HL-60 (cell line): ENCODE measurements around the gene SENP8.

ENCODE experiments used
- DNase-seq, 2 experiments: peaks; one replicate each; pipeline ENCODE4 v3.0.0-alpha.2; 2010 to 2020; ENCODE audit warnings: low read depth in 1 of 2, low spot score in 1 of 2
- H3K27ac ChIP-seq: fragments of 250-450 bp; sonication (Bioruptor Pico); replicated peaks from 2 replicates; pipeline ENCODE4 v1.5.1; 2020; ENCODE audit warnings: mild to moderate bottlenecking, moderate library complexity
- H3K27me3 ChIP-seq: fragments of 250-450 bp; sonication (Bioruptor Pico); 2 replicates; pipeline ENCODE4 v1.5.1; 2021; ENCODE audit warnings: mild to moderate bottlenecking, moderate library complexity; ENCODE audit not compliant: insufficient read depth, poor library complexity, severe bottlenecking
- H3K4me3 ChIP-seq: replicated peaks from 2 replicates; pipeline ENCODE4 v1.5.1; 2011; ENCODE audit warnings: mild to moderate bottlenecking, control low read depth, low read length; ENCODE audit not compliant: insufficient read depth
- GABPA ChIP-seq: IDR thresholded peaks from 2 replicates; pipeline ENCODE4 v1.6.1; 2012; ENCODE audit warnings: low read depth
- POLR2AphosphoS5 ChIP-seq: IDR thresholded peaks from 2 replicates; pipeline ENCODE4 v1.6.1; 2012; ENCODE audit warnings: low read depth
- REST ChIP-seq: IDR thresholded peaks from 2 replicates; pipeline ENCODE4 v1.6.1; 2012; ENCODE audit warnings: low read depth; ENCODE audit not compliant: insufficient replicate concordance
- SPI1 ChIP-seq: IDR thresholded peaks from 2 replicates; pipeline ENCODE4 v1.6.1; 2012; ENCODE audit warnings: low read depth, mild to moderate bottlenecking, borderline replicate concordance
- TF ChIP-seq, protein P1 (sequence below): IDR thresholded peaks from one replicate; pipeline ENCODE4 v1.5.1; 2011; ENCODE audit warnings: low read length, control low read depth, inconsistent platforms; ENCODE audit not compliant: insufficient read depth

SENP8 gene

GRCh38 chr15:72092006-72092405, 26.2 kb upstream of the SENP8 start:
- DNase-seq, result no peak
- no peak overlapping the region for H3K4me3 ChIP-seq

GRCh38 chr15:72092691-72093090, 25.5 kb upstream of the SENP8 start:
- Histone ChIP-seq H3K27ac (no peak overlapping the region), H3K4me3 (no peak overlapping the region), H3K27me3 (no peaks in the 10 kb centered on the region)
- no peak for DNase-seq
- TF ChIP-seq, protein P1, sequence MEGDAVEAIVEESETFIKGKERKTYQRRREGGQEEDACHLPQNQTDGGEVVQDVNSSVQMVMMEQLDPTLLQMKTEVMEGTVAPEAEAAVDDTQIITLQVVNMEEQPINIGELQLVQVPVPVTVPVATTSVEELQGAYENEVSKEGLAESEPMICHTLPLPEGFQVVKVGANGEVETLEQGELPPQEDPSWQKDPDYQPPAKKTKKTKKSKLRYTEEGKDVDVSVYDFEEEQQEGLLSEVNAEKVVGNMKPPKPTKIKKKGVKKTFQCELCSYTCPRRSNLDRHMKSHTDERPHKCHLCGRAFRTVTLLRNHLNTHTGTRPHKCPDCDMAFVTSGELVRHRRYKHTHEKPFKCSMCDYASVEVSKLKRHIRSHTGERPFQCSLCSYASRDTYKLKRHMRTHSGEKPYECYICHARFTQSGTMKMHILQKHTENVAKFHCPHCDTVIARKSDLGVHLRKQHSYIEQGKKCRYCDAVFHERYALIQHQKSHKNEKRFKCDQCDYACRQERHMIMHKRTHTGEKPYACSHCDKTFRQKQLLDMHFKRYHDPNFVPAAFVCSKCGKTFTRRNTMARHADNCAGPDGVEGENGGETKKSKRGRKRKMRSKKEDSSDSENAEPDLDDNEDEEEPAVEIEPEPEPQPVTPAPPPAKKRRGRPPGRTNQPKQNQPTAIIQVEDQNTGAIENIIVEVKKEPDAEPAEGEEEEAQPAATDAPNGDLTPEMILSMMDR, result no peak
- TF ChIP-seq REST (no peak), SPI1 (no peak), POLR2AphosphoS5 (no peak), GABPA (no peak)

More at GRCh38 chr15:72092006-72092405, 26.2 kb upstream of the SENP8 start:
- no peak overlapping the region for H3K27ac ChIP-seq
- no peaks in the 10 kb centered on the region for H3K27me3 ChIP-seq
- TF ChIP-seq GABPA, result no peak
- TF ChIP-seq, protein P1, result no peak
- TF ChIP-seq REST, result no peak
- TF ChIP-seq SPI1, result no peak
- TF ChIP-seq POLR2AphosphoS5, result no peak

- Histone ChIP-seq H3K27me3 (no peaks in the 10 kb centered on the region), H3K27ac (no peak overlapping the region), H3K4me3 (no peak overlapping the region)
- no peak for DNase-seq
- no peak for TF ChIP-seq POLR2AphosphoS5
- TF ChIP-seq SPI1, result no peak
- TF ChIP-seq, protein P1, result no peak
- TF ChIP-seq GABPA, result no peak
- TF ChIP-seq REST, result no peak
Measured at GRCh38 chr15:72096796-72097195, 21.4 kb upstream of the SENP8 start.
